Measurements from ENCODE around the gene PRR23E.

Gene PRR23E

GRCh38 chr3:127184870-127185216 is 8.1 kb upstream of the PRR23E start:
- TF ChIP-seq REST (IDR thresholded peaks at IDR 0.05; ENCODE audit: insufficient read depth in 1 of 2, low read depth in 2 of 2, low read length in 2 of 2), result no peak
- no peak for TF ChIP-seq TAF1 (IDR thresholded peaks at IDR 0.05; ENCODE audit: borderline replicate concordance, insufficient read depth, low read length)
- TF ChIP-seq SIN3A (IDR thresholded peaks at IDR 0.05; ENCODE audit: borderline replicate concordance, insufficient read depth, low read length), result no peak
- TF ChIP-seq FOXP2 (optimal IDR thresholded peaks at IDR 0.05; ENCODE audit: borderline replicate concordance, extremely low read depth, extremely low read length, insufficient read depth), result no peak
- TF ChIP-seq POLR2AphosphoS5 (IDR thresholded peaks at IDR 0.05; ENCODE audit: low read depth, low read length), result no peak

- TF ChIP-seq TAF1 (IDR thresholded peaks at IDR 0.05; ENCODE audit: borderline replicate concordance, insufficient read depth, low read length) (no peak), FOXP2 (optimal IDR thresholded peaks at IDR 0.05; ENCODE audit: borderline replicate concordance, extremely low read depth, extremely low read length, insufficient read depth) (no peak), POLR2AphosphoS5 (IDR thresholded peaks at IDR 0.05; ENCODE audit: low read depth, low read length) (no peak), SIN3A (IDR thresholded peaks at IDR 0.05; ENCODE audit: borderline replicate concordance, insufficient read depth, low read length) (no peak), REST (IDR thresholded peaks at IDR 0.05; ENCODE audit: insufficient read depth in 1 of 2, low read depth in 2 of 2, low read length in 2 of 2) (no peak)
These were observed 7.7 kb upstream of the PRR23E start for GRCh38 chr3:127185268-127185667.

DNA sequence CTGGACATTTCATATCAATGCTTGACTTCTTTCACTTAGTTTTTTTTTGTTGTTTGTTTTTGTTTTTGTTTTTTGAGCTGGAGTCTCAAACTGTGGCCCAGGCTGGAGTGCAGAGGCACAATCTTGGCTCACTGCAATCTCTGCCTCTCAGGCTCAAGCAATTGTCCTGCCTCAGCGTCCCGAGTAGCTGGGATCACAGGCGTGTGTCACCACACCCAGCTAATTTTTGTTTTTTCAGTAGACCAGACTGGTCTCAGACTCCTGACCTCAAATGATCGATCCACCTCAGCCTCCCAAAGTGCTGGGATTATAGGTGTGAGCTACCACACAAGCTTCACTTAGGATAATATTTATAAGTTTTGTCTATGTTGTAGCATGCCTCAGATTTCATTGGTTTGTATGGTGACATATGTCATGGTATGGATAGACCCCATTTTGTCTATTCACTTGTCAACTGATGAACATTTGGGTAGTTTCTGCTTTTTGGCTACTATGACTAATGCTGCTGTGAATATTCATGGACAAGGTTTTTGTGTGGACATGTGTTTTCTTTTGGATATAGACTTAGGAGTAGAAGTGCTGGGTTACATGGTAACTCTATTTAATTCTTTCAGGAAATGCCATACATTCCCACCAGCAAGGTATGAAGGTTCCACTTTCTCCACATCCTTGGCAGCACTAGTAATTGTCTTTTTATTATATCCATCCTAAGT is 6.8 kb upstream of the PRR23E start:
- TF ChIP-seq SIN3A (IDR thresholded peaks at IDR 0.05; ENCODE audit: borderline replicate concordance, insufficient read depth, low read length) (no peak), TAF1 (IDR thresholded peaks at IDR 0.05; ENCODE audit: borderline replicate concordance, insufficient read depth, low read length) (no peak)

DNA sequence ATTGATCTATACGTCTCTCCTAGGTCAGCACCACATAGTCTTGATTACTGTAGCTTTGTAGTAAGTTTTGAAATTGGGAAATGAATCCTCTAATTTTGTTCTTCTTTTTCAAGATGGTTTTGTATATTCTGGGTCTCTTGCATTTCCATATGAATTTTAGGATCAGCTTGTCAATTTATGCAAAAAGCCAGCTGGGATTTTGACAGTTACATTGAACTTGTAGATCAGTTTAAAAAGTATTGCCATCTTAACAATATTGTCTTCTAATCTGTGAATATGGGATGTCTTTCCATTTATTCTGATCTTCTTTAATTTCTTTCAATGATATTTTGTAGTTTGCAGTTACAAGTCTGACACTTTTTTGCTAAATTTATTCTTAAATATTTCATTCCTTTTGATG is 5.6 kb upstream of the PRR23E start:
- TF ChIP-seq POLR2AphosphoS5 (IDR thresholded peaks at IDR 0.05; ENCODE audit: low read depth, low read length) (no peak), SIN3A (IDR thresholded peaks at IDR 0.05; ENCODE audit: borderline replicate concordance, insufficient read depth, low read length) (no peak), FOXP2 (optimal IDR thresholded peaks at IDR 0.05; ENCODE audit: borderline replicate concordance, extremely low read depth, extremely low read length, insufficient read depth) (no peak), REST (IDR thresholded peaks at IDR 0.05; ENCODE audit: insufficient read depth in 1 of 2, low read depth in 2 of 2, low read length in 2 of 2) (no peak), TAF1 (IDR thresholded peaks at IDR 0.05; ENCODE audit: borderline replicate concordance, insufficient read depth, low read length) (no peak)

DNA sequence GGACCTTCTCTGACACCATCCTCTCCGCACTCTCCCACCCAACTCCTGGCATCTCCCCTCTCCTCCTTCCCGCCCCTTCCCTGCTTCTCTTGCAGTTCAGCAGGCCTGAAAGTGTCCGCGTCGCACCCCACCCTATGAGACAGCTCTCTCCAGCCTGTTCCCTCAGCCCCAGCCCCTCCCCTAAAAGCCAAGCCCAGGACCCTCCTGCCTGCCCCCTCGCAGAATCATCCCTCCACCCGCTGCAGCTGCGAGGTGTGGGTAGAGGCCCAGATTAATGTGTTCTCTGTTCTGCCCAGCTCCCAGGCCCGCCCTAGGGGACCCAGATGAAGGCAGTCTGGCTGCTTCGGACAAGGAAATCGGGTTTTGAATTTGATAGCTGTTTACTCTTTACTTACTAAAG is 410 bp downstream of the PRR23E start:
- TF ChIP-seq REST (IDR thresholded peaks at IDR 0.05; ENCODE audit: insufficient read depth in 1 of 2, low read depth in 2 of 2, low read length in 2 of 2), result no peak
- TF ChIP-seq TAF1 (IDR thresholded peaks at IDR 0.05; ENCODE audit: borderline replicate concordance, insufficient read depth, low read length), result no peak
- no peak for TF ChIP-seq POLR2AphosphoS5 (IDR thresholded peaks at IDR 0.05; ENCODE audit: low read depth, low read length)
- TF ChIP-seq SIN3A (IDR thresholded peaks at IDR 0.05; ENCODE audit: borderline replicate concordance, insufficient read depth, low read length), result no peak
- TF ChIP-seq FOXP2 (optimal IDR thresholded peaks at IDR 0.05; ENCODE audit: borderline replicate concordance, extremely low read depth, extremely low read length, insufficient read depth), result no peak

Data from PFSK-1 (cell line).